ENCODE results near the gene PPP3CA.
"Not testable (repeated sequence)": the region's sequence is repeated elsewhere in the genome, so short reads cannot be mapped to it uniquely, and the experiment has no call there.

Gene PPP3CA

GRCh38 chr4:101188906-101189305 is 158.4 kb downstream of the PPP3CA start:
- ChIA-PET CTCF (interaction anchor here (0.7 kb wide), 1 partner anchor 301 kb away, joined by 3 read pairs; no protein-coding TSS in a partner anchor), POLR2A (no interaction called here)
- TF ChIP-seq, protein P1, sequence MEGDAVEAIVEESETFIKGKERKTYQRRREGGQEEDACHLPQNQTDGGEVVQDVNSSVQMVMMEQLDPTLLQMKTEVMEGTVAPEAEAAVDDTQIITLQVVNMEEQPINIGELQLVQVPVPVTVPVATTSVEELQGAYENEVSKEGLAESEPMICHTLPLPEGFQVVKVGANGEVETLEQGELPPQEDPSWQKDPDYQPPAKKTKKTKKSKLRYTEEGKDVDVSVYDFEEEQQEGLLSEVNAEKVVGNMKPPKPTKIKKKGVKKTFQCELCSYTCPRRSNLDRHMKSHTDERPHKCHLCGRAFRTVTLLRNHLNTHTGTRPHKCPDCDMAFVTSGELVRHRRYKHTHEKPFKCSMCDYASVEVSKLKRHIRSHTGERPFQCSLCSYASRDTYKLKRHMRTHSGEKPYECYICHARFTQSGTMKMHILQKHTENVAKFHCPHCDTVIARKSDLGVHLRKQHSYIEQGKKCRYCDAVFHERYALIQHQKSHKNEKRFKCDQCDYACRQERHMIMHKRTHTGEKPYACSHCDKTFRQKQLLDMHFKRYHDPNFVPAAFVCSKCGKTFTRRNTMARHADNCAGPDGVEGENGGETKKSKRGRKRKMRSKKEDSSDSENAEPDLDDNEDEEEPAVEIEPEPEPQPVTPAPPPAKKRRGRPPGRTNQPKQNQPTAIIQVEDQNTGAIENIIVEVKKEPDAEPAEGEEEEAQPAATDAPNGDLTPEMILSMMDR (IDR thresholded peaks at IDR 0.05; ENCODE audit: control extremely low read depth, extremely low read depth, low read depth, missing control alignments) = no peak
- no peak for DNase-seq (ENCODE audit: extremely low spot score)

DNA sequence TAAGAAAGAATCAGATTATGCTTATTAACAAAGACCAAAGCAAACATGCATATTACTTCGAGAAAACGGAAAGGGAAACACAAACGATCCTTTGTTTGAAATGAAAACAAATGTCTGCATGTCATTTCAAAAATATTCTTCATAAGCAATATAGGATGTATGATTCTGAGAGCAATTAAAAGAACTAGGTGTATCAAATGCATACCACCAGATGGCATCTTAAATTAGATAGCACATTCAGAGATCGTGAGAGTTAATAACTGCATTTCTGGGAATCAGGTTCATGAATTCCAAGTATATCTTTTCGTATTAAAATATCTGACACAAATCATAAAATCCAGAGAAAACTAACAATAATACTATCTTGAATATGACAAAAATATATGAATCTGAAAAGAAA is 159.5 kb downstream of the PPP3CA start:
- POLR2A ChIA-PET = no interaction called here
- DNase-seq (ENCODE audit: extremely low spot score) = no peak
- CTCF ChIA-PET = interaction anchor here (4.1 to 4.7 kb wide), 2 partner anchors 14 to 19 kb away, joined by 25 to 35 read pairs; no protein-coding TSS in a partner anchor
- TF ChIP-seq, protein P1 (IDR thresholded peaks at IDR 0.05; ENCODE audit: control extremely low read depth, extremely low read depth, low read depth, missing control alignments) = no peak

DNA sequence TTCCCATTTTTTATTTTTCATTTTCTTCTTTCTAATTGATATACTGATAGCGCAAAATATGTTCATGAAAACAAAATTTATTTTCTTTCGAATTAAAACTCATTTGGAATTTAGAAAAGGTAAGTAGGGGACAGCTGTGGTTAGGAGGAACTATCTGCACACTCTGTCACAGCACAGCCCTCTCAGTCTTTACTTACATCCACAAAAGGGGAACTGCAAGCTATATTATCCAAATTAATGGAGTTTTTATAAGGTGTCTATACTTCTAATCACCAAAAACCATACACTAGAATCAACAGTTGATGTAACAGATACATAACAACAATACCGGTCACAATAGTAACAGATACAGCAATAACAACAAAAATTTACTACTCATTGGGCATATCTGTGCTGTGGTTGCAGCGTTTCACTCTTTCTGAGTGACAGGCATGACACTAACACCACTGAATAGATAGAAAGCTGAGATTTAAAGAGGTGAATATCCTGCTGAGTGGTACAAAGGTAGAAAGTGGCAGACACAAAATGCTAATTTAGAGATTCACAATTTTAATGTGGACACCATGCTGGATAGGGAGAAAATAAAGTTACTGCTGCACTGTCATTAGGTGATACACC is 160.7 kb downstream of the PPP3CA start:
- no peak for DNase-seq (ENCODE audit: extremely low spot score)
- TF ChIP-seq, protein P1 (IDR thresholded peaks at IDR 0.05; ENCODE audit: control extremely low read depth, extremely low read depth, low read depth, missing control alignments) = no peak
- POLR2A ChIA-PET = no interaction called here
- CTCF ChIA-PET = interaction anchor here (4.1 to 4.7 kb wide), 2 partner anchors 13 to 18 kb away, joined by 25 to 35 read pairs; no protein-coding TSS in a partner anchor

- TF ChIP-seq, protein P1 (IDR thresholded peaks at IDR 0.05; ENCODE audit: control extremely low read depth, extremely low read depth, low read depth, missing control alignments) = no peak
- ChIA-PET POLR2A (no interaction called here), CTCF (interaction anchor here (1.0 to 4.7 kb wide), 4 partner anchors 11 to 1440 kb away, joined by 3 to 35 read pairs (median 14); no protein-coding TSS in a partner anchor)
- DNase-seq (ENCODE audit: extremely low spot score) = no peak
These were observed 162.7 kb downstream of the PPP3CA start for GRCh38 chr4:101184668-101185067.

- DNase-seq (ENCODE audit: extremely low spot score) = no peak
- CTCF ChIA-PET = interaction anchor here (1.0 to 4.7 kb wide), 4 partner anchors 10 to 1441 kb away, joined by 3 to 35 read pairs (median 14); no protein-coding TSS in a partner anchor
- POLR2A ChIA-PET = no interaction called here
- TF ChIP-seq, protein P1 (IDR thresholded peaks at IDR 0.05; ENCODE audit: control extremely low read depth, extremely low read depth, low read depth, missing control alignments) = no peak
These were observed 163.5 kb downstream of the PPP3CA start for GRCh38 chr4:101183666-101184373.

- DNase-seq (ENCODE audit: extremely low spot score) = no peak
- TF ChIP-seq, protein P1 (IDR thresholded peaks at IDR 0.05; ENCODE audit: control extremely low read depth, extremely low read depth, low read depth, missing control alignments) = no peak
- CTCF ChIA-PET = interaction anchor here (1.2 kb wide), 2 partner anchors 14 to 16 kb away, joined by 4 to 10 read pairs; no protein-coding TSS in a partner anchor
- POLR2A ChIA-PET = no interaction called here
These were observed 164.1 kb downstream of the PPP3CA start for GRCh38 chr4:101183221-101183620.

DNA sequence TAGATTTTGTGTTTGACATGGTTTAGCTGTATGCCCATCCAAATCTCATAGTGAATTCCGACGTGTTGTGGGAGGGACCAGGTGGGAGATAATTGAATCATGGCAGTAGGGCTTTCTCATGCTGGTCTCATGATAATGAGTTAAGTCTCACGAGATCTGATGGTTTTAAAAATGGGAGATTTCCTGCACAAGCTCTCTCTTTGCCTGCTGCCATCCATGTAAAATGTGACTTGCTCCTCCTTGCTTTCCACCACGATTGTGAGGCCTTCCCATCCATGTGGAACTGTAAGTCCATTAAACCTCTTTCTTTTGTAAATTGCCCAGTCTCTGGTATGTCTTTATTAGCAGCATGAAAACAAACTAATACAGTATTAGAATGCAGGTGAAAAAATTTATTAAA is 164.6 kb downstream of the PPP3CA start:
- CTCF ChIA-PET = interaction anchor here (1.2 kb wide), 2 partner anchors 13 to 17 kb away, joined by 4 to 10 read pairs; no protein-coding TSS in a partner anchor
- POLR2A ChIA-PET; DNase-seq (ENCODE audit: extremely low spot score): not testable (repeated sequence)

Measured in GM10248 (cell line).